HG03066 (cell line): ENCODE data around the gene MMP21.

ENCODE experiments used
- ATAC-seq: cut with Tn5 transposase; IDR thresholded peaks from one replicate; pipeline ENCODE4 v1.9.1; 2021; ENCODE audit warnings: low read depth; ENCODE audit not compliant: unreplicated experiment

The MMP21 gene

GRCh38 chr10:125766511-125766910, 9.1 kb downstream of the MMP21 start:
- no peak for ATAC-seq

GRCh38 chr10:125765835-125766234, 9.8 kb downstream of the MMP21 start:
- no peak for ATAC-seq

- no peak for ATAC-seq
Measured at GRCh38 chr10:125762692-125763648, 12.7 kb downstream of the MMP21 start.

- ATAC-seq: no peak
Measured at GRCh38 chr10:125761961-125762360, 13.7 kb downstream of the MMP21 start.

GRCh38 chr10:125757742-125758141, 17.9 kb downstream of the MMP21 start:
- ATAC-seq: no peak

- no peak for ATAC-seq
Measured at GRCh38 chr10:125756853-125757487, 18.7 kb downstream of the MMP21 start.

GRCh38 chr10:125756196-125756595, 19.4 kb downstream of the MMP21 start:
- ATAC-seq: no peak

- no peak for ATAC-seq
Measured at GRCh38 chr10:125747417-125747816, 28.2 kb downstream of the MMP21 start.

GRCh38 chr10:125744909-125745308, 30.7 kb downstream of the MMP21 start:
- ATAC-seq: no peak

GRCh38 chr10:125742465-125742864, 33.2 kb downstream of the MMP21 start:
- ATAC-seq: no peak

GRCh38 chr10:125739994-125740679, 35.5 kb downstream of the MMP21 start:
- ATAC-seq: no peak

GRCh38 chr10:125738206-125738605, 37.4 kb downstream of the MMP21 start:
- ATAC-seq: no peak

GRCh38 chr10:125734823-125735222, 40.8 kb downstream of the MMP21 start:
- ATAC-seq: no peak

- no peak for ATAC-seq
Measured at GRCh38 chr10:125734148-125734547, 41.5 kb downstream of the MMP21 start.

GRCh38 chr10:125727436-125727835, 48.2 kb downstream of the MMP21 start:
- ATAC-seq: no peak

- no peak for ATAC-seq
Measured at GRCh38 chr10:125726914-125727313, 48.7 kb downstream of the MMP21 start.

- no peak for ATAC-seq
Measured at GRCh38 chr10:125722811-125723210, 52.8 kb downstream of the MMP21 start.

- ATAC-seq: peak; percentile 38
Measured at GRCh38 chr10:125721035-125721434, 54.6 kb downstream of the MMP21 start.

- ATAC-seq: no peak
Measured at GRCh38 chr10:125720002-125720382, 55.6 kb downstream of the MMP21 start.

GRCh38 chr10:125719173-125720001, 56.2 kb downstream of the MMP21 start, which contains the start of gene EDRF1:
TSS of gene EDRF1 (plus strand) at chr10:125719709. CDS start at chr10:125719808, 99 bp downstream.
- ATAC-seq: peak; percentile 87
